IPS-15b (cell line): Measurements from ENCODE around the gene PGD.
"Not testable (repeated sequence)": the region's sequence is repeated elsewhere in the genome, so short reads cannot be mapped to it uniquely, and the experiment has no call there.

Experiments used
- H3K27me3 ChIP-seq: one replicate; pipeline ENCODE4 v1.6.1; 2013; ENCODE audit warnings: low read length; ENCODE audit not compliant: control insufficient read depth, insufficient read depth
- H3K36me3 ChIP-seq: one replicate; pipeline ENCODE4 v1.6.1; 2013; ENCODE audit warnings: low read length; ENCODE audit not compliant: control insufficient read depth, insufficient read depth
- H3K4me1 ChIP-seq: one replicate; pipeline ENCODE4 v1.6.1; 2013; ENCODE audit warnings: mild to moderate bottlenecking, low read length; ENCODE audit not compliant: control insufficient read depth, insufficient read depth
- H3K4me3 ChIP-seq: one replicate; pipeline ENCODE4 v1.5.1; 2013; ENCODE audit warnings: low read depth, low read length
- H3K9ac ChIP-seq: one replicate; pipeline ENCODE4 v1.6.1; 2013; ENCODE audit warnings: low read depth, mild to moderate bottlenecking, low read length
- H3K9me3 ChIP-seq: one replicate; pipeline ENCODE4 v1.6.1; 2013; ENCODE audit warnings: mild to moderate bottlenecking, low read length; ENCODE audit not compliant: control insufficient read depth, insufficient read depth

Gene PGD

DNA sequence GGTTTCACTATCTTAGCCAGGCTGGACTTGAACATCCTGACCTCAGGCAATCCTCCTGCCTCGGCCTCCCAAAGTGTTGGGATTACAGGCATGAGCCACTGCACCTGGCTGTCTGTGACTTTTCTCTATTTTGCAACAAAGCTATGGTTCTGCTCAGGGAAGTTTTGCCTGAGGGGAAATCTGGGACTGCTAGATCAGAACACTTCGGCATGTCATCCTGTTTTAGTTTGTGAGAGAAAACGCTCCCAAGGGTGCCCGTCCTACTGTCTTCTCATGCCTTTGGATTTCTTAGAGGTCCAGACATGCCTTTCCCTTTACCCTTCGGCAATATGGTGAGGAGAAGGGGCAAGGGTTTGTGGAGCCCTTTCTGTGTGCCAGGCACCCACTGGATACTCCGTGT, 45.4 kb downstream of the PGD start:
- Histone ChIP-seq H3K4me1 (no peaks in the 10 kb centered on the region), H3K9me3 (no peaks in the 10 kb centered on the region), H3K4me3 (no peak overlapping the region), H3K36me3 (no peaks in the 10 kb centered on the region), H3K9ac (no peak overlapping the region), H3K27me3 (no peaks in the 10 kb centered on the region)

DNA sequence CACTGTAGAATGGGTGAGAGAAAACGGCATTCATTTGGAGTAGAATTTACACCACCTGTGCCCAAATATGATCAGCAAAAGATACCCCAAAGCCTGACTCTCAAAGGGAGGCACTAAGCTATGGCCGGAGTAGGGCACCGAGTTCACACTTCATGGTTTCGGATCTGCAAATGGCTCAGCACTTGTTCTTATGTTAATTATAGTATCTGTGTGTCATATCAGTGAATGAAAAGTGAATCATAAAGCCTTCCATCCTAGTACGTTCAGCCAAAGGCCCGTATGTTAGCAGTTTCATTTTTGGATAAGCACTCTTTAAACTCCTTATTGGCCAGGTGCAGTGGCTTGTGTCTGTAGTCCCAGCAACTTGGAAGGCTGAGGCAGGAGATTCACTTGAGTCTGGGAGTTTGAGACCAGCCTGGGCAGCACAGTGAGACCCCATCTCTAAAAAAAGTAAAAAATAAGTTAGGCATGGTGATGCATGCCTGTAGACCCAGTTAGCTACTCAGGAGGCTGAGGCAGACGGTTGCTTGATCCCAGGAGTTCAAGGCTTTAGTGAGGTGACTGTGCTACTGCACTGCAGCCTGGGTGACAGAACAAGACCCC, 46.0 kb downstream of the PGD start:
- H3K4me1 ChIP-seq: no peaks in the 10 kb centered on the region
- H3K27me3 ChIP-seq: no peaks in the 10 kb centered on the region
- no peak overlapping the region for H3K4me3 ChIP-seq
- no peaks in the 10 kb centered on the region for H3K9me3 ChIP-seq
- H3K36me3 ChIP-seq: no peaks in the 10 kb centered on the region
- H3K9ac ChIP-seq: no peak overlapping the region

GRCh38 chr1:10446790-10447422, 48.0 kb downstream of the PGD start:
- Histone ChIP-seq H3K9ac (no peak overlapping the region), H3K36me3 (no peaks in the 10 kb centered on the region), H3K9me3 (no peaks in the 10 kb centered on the region), H3K4me1 (no peaks in the 10 kb centered on the region), H3K4me3 (no peak overlapping the region), H3K27me3 (no peaks in the 10 kb centered on the region)

DNA sequence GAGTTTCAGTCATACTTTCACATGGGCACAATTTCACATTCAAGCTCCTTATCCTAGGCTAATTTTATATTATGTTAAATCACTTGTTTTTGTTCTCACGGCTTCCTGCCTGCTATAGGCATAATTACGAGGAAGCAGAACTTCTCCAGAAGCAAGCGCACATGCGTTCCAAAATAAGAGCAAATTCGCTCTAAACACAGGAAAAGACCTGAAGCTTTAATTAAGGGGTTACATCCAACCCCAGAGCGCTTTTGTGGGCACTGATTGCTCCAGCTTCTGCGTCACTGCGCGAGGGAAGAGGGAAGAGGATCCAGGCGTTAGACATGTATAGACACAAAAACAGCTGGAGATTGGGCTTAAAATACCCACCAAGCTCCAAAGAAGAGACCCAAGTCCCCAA, 50.9 kb downstream of the PGD start, which contains the start of gene CORT:
Gene CORT (plus strand): TSS at position 281 of the 400 bp plus-strand sequence. CDS start 193 bp downstream, outside the sequence.
- Histone ChIP-seq H3K9ac (no peak within 1 kb of the TSS), H3K4me1 (no peaks in the 10 kb centered on the region), H3K4me3 (no peak within 1 kb of the TSS), H3K9me3 (no peaks in the 10 kb centered on the region), H3K36me3 (no peaks in the 10 kb centered on the region), H3K27me3 (no peaks in the 10 kb centered on the region)

- no peaks in the 10 kb centered on the region for H3K9me3 ChIP-seq
- no peaks in the 10 kb centered on the region for H3K27me3 ChIP-seq
- no peaks in the 10 kb centered on the region for H3K4me1 ChIP-seq
- H3K9ac ChIP-seq: no peak overlapping the region
- no peak overlapping the region for H3K4me3 ChIP-seq
- H3K36me3 ChIP-seq: no peaks in the 10 kb centered on the region
These were observed 51.4 kb downstream of the PGD start for GRCh38 chr1:10450156-10450814.

GRCh38 chr1:10450836-10451235, 52.0 kb downstream of the PGD start:
- no peaks in the 10 kb centered on the region for H3K27me3 ChIP-seq
- no peaks in the 10 kb centered on the region for H3K9me3 ChIP-seq
- H3K9ac ChIP-seq: no peak overlapping the region
- H3K36me3 ChIP-seq: no peaks in the 10 kb centered on the region
- no peak overlapping the region for H3K4me3 ChIP-seq
- H3K4me1 ChIP-seq: no peaks in the 10 kb centered on the region

DNA sequence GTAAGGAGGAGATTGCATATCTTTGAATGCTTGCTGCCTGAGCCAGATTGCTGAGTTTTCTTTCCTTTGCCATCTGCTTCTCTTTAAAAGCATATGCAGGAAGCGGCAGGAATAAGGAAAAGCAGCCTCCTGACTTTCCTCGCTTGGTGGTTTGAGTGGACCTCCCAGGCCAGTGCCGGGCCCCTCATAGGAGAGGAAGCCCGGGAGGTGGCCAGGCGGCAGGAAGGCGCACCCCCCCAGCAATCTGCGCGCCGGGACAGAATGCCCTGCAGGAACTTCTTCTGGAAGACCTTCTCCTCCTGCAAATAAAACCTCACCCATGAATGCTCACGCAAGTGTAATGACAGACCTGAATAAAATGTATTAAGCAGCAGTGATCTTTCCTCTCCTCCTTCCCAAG, 52.4 kb downstream of the PGD start:
- H3K9ac ChIP-seq: no peak overlapping the region
- no peaks in the 10 kb centered on the region for H3K27me3 ChIP-seq
- H3K9me3 ChIP-seq: no peaks in the 10 kb centered on the region
- H3K4me3 ChIP-seq: peak overlapping the region; percentile 8
- H3K4me1 ChIP-seq: no peaks in the 10 kb centered on the region
- no peaks in the 10 kb centered on the region for H3K36me3 ChIP-seq

- H3K9ac ChIP-seq: no peak overlapping the region
- no peak overlapping the region for H3K4me3 ChIP-seq
- H3K36me3 ChIP-seq: peaks cover 8% of the 10 kb centered on the region
- no peaks in the 10 kb centered on the region for H3K27me3 ChIP-seq
- H3K9me3 ChIP-seq: no peaks in the 10 kb centered on the region
- H3K4me1 ChIP-seq: no peaks in the 10 kb centered on the region
These were observed 57.2 kb downstream of the PGD start for GRCh38 chr1:10456048-10456447.

- Histone ChIP-seq H3K27me3 (no peaks in the 10 kb centered on the region), H3K36me3 (peaks cover 14% of the 10 kb centered on the region), H3K4me3 (no peak overlapping the region), H3K4me1 (no peaks in the 10 kb centered on the region), H3K9ac (no peak overlapping the region), H3K9me3 (no peaks in the 10 kb centered on the region)
These were observed 57.8 kb downstream of the PGD start for GRCh38 chr1:10456661-10457060.

DNA sequence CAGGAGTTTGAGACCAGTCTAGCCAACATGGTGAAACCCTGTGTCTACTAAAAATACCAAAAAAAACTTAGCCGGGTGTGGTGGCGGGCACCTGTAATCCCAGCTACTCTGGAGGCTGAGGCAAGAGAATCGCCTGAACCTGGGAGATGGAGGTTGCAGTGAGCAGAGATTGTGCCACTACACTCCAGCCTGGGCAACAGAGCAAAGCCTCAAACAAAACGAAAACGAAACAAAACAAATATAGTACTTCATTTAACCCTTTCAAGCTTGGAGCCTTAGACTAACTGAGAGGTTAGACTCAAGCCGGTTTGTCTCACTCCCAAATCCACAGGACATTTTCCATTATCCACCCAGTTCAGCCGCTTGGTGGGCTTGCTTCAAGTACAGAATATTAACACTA, 58.6 kb downstream of the PGD start:
- not testable (repeated sequence) for H3K4me1 ChIP-seq, H3K27me3 ChIP-seq, H3K9me3 ChIP-seq, H3K9ac ChIP-seq, H3K4me3 ChIP-seq
- H3K36me3 ChIP-seq: peaks cover 19% of the 10 kb centered on the region

DNA sequence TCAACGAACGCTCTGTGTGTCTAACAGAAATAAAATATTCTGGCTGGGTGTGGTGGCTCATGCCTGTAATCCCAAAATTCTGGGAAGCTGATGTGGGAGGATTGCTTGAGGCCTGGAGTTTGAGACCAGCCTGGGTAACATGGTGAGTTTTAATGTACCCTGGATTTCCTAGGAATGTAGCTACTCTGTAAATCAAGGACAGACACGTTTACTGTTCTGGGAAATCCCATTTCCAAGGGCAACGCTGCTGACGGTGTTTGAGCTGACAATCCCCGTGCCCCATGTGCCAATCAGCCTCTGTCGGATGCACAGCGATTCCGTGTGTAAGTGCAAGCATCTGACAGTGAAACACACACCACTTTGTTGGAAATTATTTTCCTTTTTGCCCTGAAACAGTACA, 59.0 kb downstream of the PGD start:
- H3K4me1 ChIP-seq: no peaks in the 10 kb centered on the region
- peaks cover 23% of the 10 kb centered on the region for H3K36me3 ChIP-seq
- H3K9me3 ChIP-seq: no peaks in the 10 kb centered on the region
- no peak overlapping the region for H3K9ac ChIP-seq
- no peak overlapping the region for H3K4me3 ChIP-seq
- no peaks in the 10 kb centered on the region for H3K27me3 ChIP-seq

DNA sequence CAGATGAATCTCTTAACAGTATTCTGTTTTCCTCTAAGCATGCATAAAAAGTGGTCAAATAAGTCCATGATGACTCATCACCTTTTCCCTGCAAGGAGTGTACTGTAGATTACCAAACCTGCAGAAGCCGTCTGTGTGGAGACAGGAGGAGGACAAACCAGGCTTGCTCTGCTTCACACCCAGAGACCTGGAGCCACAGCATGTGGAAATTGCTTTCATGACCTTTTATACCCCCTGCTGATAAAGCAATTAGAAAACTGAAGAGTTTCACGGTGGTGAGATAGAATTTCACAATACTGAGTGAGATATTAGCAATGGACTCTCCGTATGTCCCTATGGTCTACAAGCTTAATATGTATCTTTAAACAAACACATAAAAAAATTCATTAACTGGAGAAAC, 60.3 kb downstream of the PGD start:
- Histone ChIP-seq H3K36me3 (peaks cover 31% of the 10 kb centered on the region), H3K9me3 (no peaks in the 10 kb centered on the region), H3K4me3 (no peak overlapping the region), H3K27me3 (no peaks in the 10 kb centered on the region), H3K4me1 (no peaks in the 10 kb centered on the region), H3K9ac (no peak overlapping the region)
